ENCODE measurements around the gene ABLIM3. TPM values are rescaled to one million over a fixed set of nuclear protein-coding genes. Genes with fewer than 3 reads are reported as not detected.

Gene ABLIM3
- total and polyA plus RNA-seq, 9 of the 15 experiments (the other 6 are each of a cell fraction or from before 2014, with no cell fraction given): 0.03 to 0.38 (median 0.11) TPM

GRCh38 chr5:149268928-149269557 lies 127.8 kb downstream of the ABLIM3 start:
- in situ Hi-C loops (cut with MboI) (loop anchor here (5.0 to 25.0 kb wide), 2 partner anchors 532 to 832 kb away; no protein-coding TSS in a partner anchor), intact Hi-C loops (cut with micrococcal nuclease) (loop anchor here (1.0 to 10.0 kb wide), 4 partner anchors 128 to 536 kb away; partner anchors contain the start of gene ABLIM3)
- Histone ChIP-seq H3K27ac (ENCODE audit: extremely low read depth, low read depth, low read length) (no peak overlapping the region), H3K27me3 (ENCODE audit: control insufficient read depth in 2 of 2, insufficient read depth in 2 of 2, low read length in 2 of 2) (peaks cover 12 to 48% of the 10 kb centered on the region in 2 experiments; a peak in 3 of 5 replicates), H2AFZ (ENCODE audit: low read depth, low read length) (no peak overlapping the region), H3K9me3 (replicated peaks; ENCODE audit: control insufficient read depth, insufficient read depth, low read depth, low read length) (peaks cover 4% of the 10 kb centered on the region; the same call in 1 of the 2 replicates), H3K9ac (ENCODE audit: insufficient read depth in 1 of 2, low read depth in 2 of 2, low read length in 2 of 2) (no peak overlapping the region), H3K4me3 (no peak overlapping the region), H3K4me2 (ENCODE audit: insufficient read depth, low read length) (no peak overlapping the region), H4K20me1 (replicated peaks; ENCODE audit: control insufficient read depth, insufficient read depth, low read length) (no peaks in the 10 kb centered on the region), H3K4me1 (replicated peaks in 1 of 2; ENCODE audit: control insufficient read depth in 2 of 2, insufficient read depth in 2 of 2, low read length in 2 of 2) (peaks cover 0 to 12% of the 10 kb centered on the region in 2 experiments; a peak in 2 of 5 replicates), H3K9me1 (ENCODE audit: control insufficient read depth, insufficient read depth, low read length) (no peaks in the 10 kb centered on the region), H3K36me3 (ENCODE audit: control insufficient read depth, insufficient read depth, low read length) (no peaks in the 10 kb centered on the region), H3K79me2 (ENCODE audit: control insufficient read depth, insufficient read depth, low read length) (no peaks in the 10 kb centered on the region)
- POLR2A ChIA-PET: no interaction called here
- 2% methylated on average over 6 of the region's 6 CpGs for WGBS (ENCODE audit: insufficient coverage, low coverage, missing lambda C conversion rate)
- DNase-seq (ENCODE audit: extremely low read depth in 1 of 4, low spot score in 3 of 4) (peak; percentile 69 to 77 (median 74)), ATAC-seq (peak; percentile 82), FAIRE-seq (peak; percentile 92)
- no TSS peak for BruUV-seq (replicated peaks)
- CTCF ChIA-PET (ENCODE audit: low intra/inter-chr PET ratio): interaction anchor here (0.6 to 1.4 kb wide), 8 partner anchors 111 to 825 kb away, joined by 3 to 10 read pairs (median 4); partner anchors contain the start of gene ABLIM3
- TF ChIP-seq ZNF511 (CRISPR knock-in tag; IDR thresholded peaks at IDR 0.05) (no peak), CTCF (IDR thresholded peaks at IDR 0.05 in 2 of 3, conservative IDR thresholded peaks at IDR 0.05 in 1 of 3; ENCODE audit: insufficient read depth in 2 of 3, low read depth in 1 of 3, low read length in 3 of 3) (peak; percentile 62 to 83 (median 72); a peak in 5 of 6 replicates), SMC3 (conservative IDR thresholded peaks at IDR 0.05; ENCODE audit: insufficient read depth, low read depth, low read length) (peak; percentile 32; the same call in 1 of the 2 replicates), GATAD2A (IDR thresholded peaks at IDR 0.05) (no peak), ZNF592 (IDR thresholded peaks at IDR 0.05) (no peak), PBX2 (CRISPR knock-in tag; IDR thresholded peaks at IDR 0.05; ENCODE audit: low read depth) (no peak), PBX2 (tag; conservative IDR thresholded peaks at IDR 0.05; ENCODE audit: low read depth) (peak; percentile 62), PKNOX1 (IDR thresholded peaks at IDR 0.05) (peak; percentile 39; the same call in 1 of the 2 replicates), EP400 (IDR thresholded peaks at IDR 0.05) (no peak), MEIS2 (IDR thresholded peaks at IDR 0.05; ENCODE audit: partially characterized antibody) (peak; percentile 34)

All from K562 (cell line).